ENCODE measurements around the gene HPCAL1. TPM values are rescaled to one million over a fixed set of nuclear protein-coding genes. Genes with fewer than 3 reads are reported as not detected.
A peak's percentile ranks its signal among the peaks of the same experiment; 100 is the strongest.

Gene HPCAL1
- total and polyA plus RNA-seq, 4 donors: 122 to 147 (median 136) TPM

- peak overlapping the region in 1 of 2 donors; percentile 81 for H3K27ac ChIP-seq (ENCODE audit: low read depth in 1 of 2, low read length in 1 of 2)
- H3K27me3 ChIP-seq (ENCODE audit: control insufficient read depth in 3 of 3, insufficient read depth in 3 of 3, low read length in 2 of 3): no peaks in the 10 kb centered on the region
These were observed 82.8 kb downstream of the HPCAL1 start for GRCh38 chr2:10385501-10385900.

GRCh38 chr2:10385933-10386773, 83.4 kb downstream of the HPCAL1 start:
- TF ChIP-seq CTCF (IDR thresholded peaks at IDR 0.05; ENCODE audit: control extremely low read depth, extremely low read depth): no peak
- peak overlapping the region in 1 of 2 donors; percentile 81 for H3K27ac ChIP-seq (ENCODE audit: low read depth in 1 of 2, low read length in 1 of 2)
- 73% methylated on average over 11 of the region's 11 CpGs for WGBS, 2 donors
- H3K4me1 ChIP-seq (ENCODE audit: control insufficient read depth in 5 of 5, insufficient read depth in 5 of 5, low read length in 5 of 5): peaks cover 2 to 71% (median 17%) of the 10 kb centered on the region in 5 donors
- DNase-seq (no peak), ATAC-seq (ENCODE audit: insufficient read depth, low FRiP score) (no peak)
- H3K36me3 ChIP-seq (ENCODE audit: control insufficient read depth in 4 of 4, insufficient read depth in 4 of 4, low read length in 4 of 4): no peaks in the 10 kb centered on the region
- no peak overlapping the region for H3K9ac ChIP-seq (ENCODE audit: insufficient read depth in 1 of 2, low read length in 2 of 2)
- H3K4me3 ChIP-seq: no peak overlapping the region
- no peaks in the 10 kb centered on the region for H3K27me3 ChIP-seq (ENCODE audit: control insufficient read depth in 3 of 3, insufficient read depth in 3 of 3, low read length in 2 of 3)
- no peaks in the 10 kb centered on the region for H3K9me3 ChIP-seq (ENCODE audit: control insufficient read depth in 4 of 4, insufficient read depth in 3 of 4, low read length in 3 of 4)

More at GRCh38 chr2:10385501-10385900, 82.8 kb downstream of the HPCAL1 start:
- WGBS, 2 donors: 93 to 95% methylated on average over 17 of the region's 17 CpGs
- peaks cover 2 to 70% (median 24%) of the 10 kb centered on the region in 5 donors for H3K4me1 ChIP-seq (ENCODE audit: control insufficient read depth in 5 of 5, insufficient read depth in 5 of 5, low read length in 5 of 5)
- no peak for ATAC-seq (ENCODE audit: insufficient read depth, low FRiP score)
- no peak overlapping the region for H3K4me3 ChIP-seq
- H3K9ac ChIP-seq (ENCODE audit: insufficient read depth in 1 of 2, low read length in 2 of 2): no peak overlapping the region
- no peaks in the 10 kb centered on the region for H3K36me3 ChIP-seq (ENCODE audit: control insufficient read depth in 4 of 4, insufficient read depth in 4 of 4, low read length in 4 of 4)
- TF ChIP-seq CTCF (IDR thresholded peaks at IDR 0.05; ENCODE audit: control extremely low read depth, extremely low read depth): no peak
- H3K9me3 ChIP-seq (ENCODE audit: control insufficient read depth in 4 of 4, insufficient read depth in 3 of 4, low read length in 3 of 4): no peaks in the 10 kb centered on the region
- no peak for DNase-seq

GRCh38 chr2:10387033-10387432, 84.3 kb downstream of the HPCAL1 start:
- DNase-seq: peak in 2 of 3 donors; percentile 53 to 68
- no peak overlapping the region for H3K9ac ChIP-seq (ENCODE audit: insufficient read depth in 1 of 2, low read length in 2 of 2)
- peak overlapping the region in 1 of 2 donors; percentile 81 for H3K27ac ChIP-seq (ENCODE audit: low read depth in 1 of 2, low read length in 1 of 2)
- whole genome bisulfite sequencing, 2 donors: 59 to 74% methylated on average over 14 of the region's 14 CpGs
- TF ChIP-seq CTCF (IDR thresholded peaks at IDR 0.05; ENCODE audit: control extremely low read depth, extremely low read depth): no peak
- peak; percentile 23 for ATAC-seq (ENCODE audit: insufficient read depth, low FRiP score)
- no peaks in the 10 kb centered on the region for H3K36me3 ChIP-seq (ENCODE audit: control insufficient read depth in 4 of 4, insufficient read depth in 4 of 4, low read length in 4 of 4)
- H3K9me3 ChIP-seq (ENCODE audit: control insufficient read depth in 4 of 4, insufficient read depth in 3 of 4, low read length in 3 of 4): no peaks in the 10 kb centered on the region
- no peaks in the 10 kb centered on the region for H3K27me3 ChIP-seq (ENCODE audit: control insufficient read depth in 3 of 3, insufficient read depth in 3 of 3, low read length in 2 of 3)
- H3K4me3 ChIP-seq: no peak overlapping the region
- H3K4me1 ChIP-seq (ENCODE audit: control insufficient read depth in 5 of 5, insufficient read depth in 5 of 5, low read length in 5 of 5): peaks cover 2 to 67% (median 10%) of the 10 kb centered on the region in 5 donors
